ENCODE data around the gene NFKB2.

NFKB2 gene

GRCh38 chr10:102444851-102445250 lies 49.3 kb downstream of the NFKB2 start:
- DNase-seq (ENCODE audit: extremely low read depth in 1 of 2, low read depth in 1 of 2), result no peak

GRCh38 chr10:102449321-102450123 lies 54.0 kb downstream of the NFKB2 start:
- DNase-seq (ENCODE audit: extremely low read depth in 1 of 2, low read depth in 1 of 2), result peak; percentile 57 to 70

- DNase-seq (ENCODE audit: extremely low read depth in 1 of 2, low read depth in 1 of 2), result no peak
Observed at GRCh38 chr10:102450124-102450373, 54.5 kb downstream of the NFKB2 start.

- peak; percentile 60 to 82 for DNase-seq (ENCODE audit: extremely low read depth in 1 of 2, low read depth in 1 of 2)
Observed at GRCh38 chr10:102450374-102451104, 55.0 kb downstream of the NFKB2 start.

GRCh38 chr10:102451105-102451969 lies 55.8 kb downstream of the NFKB2 start, which contains the start of gene C10orf95:
TSS of gene C10orf95 (minus strand) at chr10:102451543. CDS start at chr10:102451093, 450 bp downstream.
- DNase-seq (ENCODE audit: extremely low read depth in 1 of 2, low read depth in 1 of 2), result no peak
